ENCODE measurements around the gene JOSD1.

JOSD1 gene

GRCh38 chr22:38741576-38741975 is 40.8 kb upstream of the JOSD1 start:
- DNase-seq (ENCODE audit: low read depth, low spot score) = no peak
- TF ChIP-seq CTCF (IDR thresholded peaks at IDR 0.05; ENCODE audit: low read depth, low read length) = no peak
- in situ Hi-C loops (cut with HindIII; ENCODE audit: low sequenced_read_pairs) = no loop called here
- no peak overlapping the region for H3K4me3 ChIP-seq (ENCODE audit: low read depth, low read length)

- in situ Hi-C loops (cut with HindIII; ENCODE audit: low sequenced_read_pairs) = no loop called here
- no peak for DNase-seq (ENCODE audit: low read depth, low spot score)
- no peak for TF ChIP-seq CTCF (IDR thresholded peaks at IDR 0.05; ENCODE audit: low read depth, low read length)
- H3K4me3 ChIP-seq (ENCODE audit: low read depth, low read length) = no peak overlapping the region
Measured at GRCh38 chr22:38741166-38741565, 40.4 kb upstream of the JOSD1 start.

- TF ChIP-seq CTCF (IDR thresholded peaks at IDR 0.05; ENCODE audit: low read depth, low read length) = no peak
- in situ Hi-C loops (cut with HindIII; ENCODE audit: low sequenced_read_pairs) = no loop called here
- DNase-seq (ENCODE audit: low read depth, low spot score) = no peak
- no peak overlapping the region for H3K4me3 ChIP-seq (ENCODE audit: low read depth, low read length)
Measured at GRCh38 chr22:38740754-38741153, 40.0 kb upstream of the JOSD1 start.

- in situ Hi-C loops (cut with HindIII; ENCODE audit: low sequenced_read_pairs) = no loop called here
- no peak overlapping the region for H3K4me3 ChIP-seq (ENCODE audit: low read depth, low read length)
- no peak for TF ChIP-seq CTCF (IDR thresholded peaks at IDR 0.05; ENCODE audit: low read depth, low read length)
- DNase-seq (ENCODE audit: low read depth, low spot score) = no peak
Measured at GRCh38 chr22:38740116-38740723, 39.5 kb upstream of the JOSD1 start.

GRCh38 chr22:38739300-38740055 is 38.7 kb upstream of the JOSD1 start:
- in situ Hi-C loops (cut with HindIII; ENCODE audit: low sequenced_read_pairs) = no loop called here
- H3K4me3 ChIP-seq (ENCODE audit: low read depth, low read length) = no peak overlapping the region
- no peak for TF ChIP-seq CTCF (IDR thresholded peaks at IDR 0.05; ENCODE audit: low read depth, low read length)
- no peak for DNase-seq (ENCODE audit: low read depth, low spot score)

GRCh38 chr22:38738475-38739070 is 37.8 kb upstream of the JOSD1 start:
- in situ Hi-C loops (cut with HindIII; ENCODE audit: low sequenced_read_pairs) = no loop called here
- no peak overlapping the region for H3K4me3 ChIP-seq (ENCODE audit: low read depth, low read length)
- DNase-seq (ENCODE audit: low read depth, low spot score) = no peak
- no peak for TF ChIP-seq CTCF (IDR thresholded peaks at IDR 0.05; ENCODE audit: low read depth, low read length)

All from astrocyte of the spinal cord (primary cell).